OCI-LY3 (cell line): ENCODE measurements around the gene ZNF385A.

Experiments
- H2AFZ ChIP-seq: fragments of 200-600, 300-600 bp; shearing (Covaris generic); 2 replicates; pipeline ENCODE4 v1.6.0; 2014; ENCODE audit warnings: antibody characterized with exemption, low read depth, low read length
- H3K27ac ChIP-seq: fragments of 200-600, 300-600 bp; sonication (generic); 2 replicates; pipeline ENCODE4 v1.5.1; 2014; ENCODE audit warnings: mild to moderate bottlenecking, low read length, moderate library complexity, mixed read lengths
- H3K27me3 ChIP-seq: fragments of 200-600, 300-600 bp; sonication (generic); 2 replicates; pipeline ENCODE4 v1.6.1; 2014; ENCODE audit warnings: low read depth, low read length, mixed read lengths
- H3K36me3 ChIP-seq: fragments of 200-600, 300-600 bp; sonication (generic); replicated peaks from 2 replicates; pipeline ENCODE3; 2014; ENCODE audit warnings: low read depth, low read length, mixed read lengths
- H3K4me1 ChIP-seq: fragments of 300-600, 200-600 bp; sonication (generic); 2 replicates; pipeline ENCODE4 v1.6.1; 2014; ENCODE audit warnings: low read length, mixed read lengths
- H3K4me2 ChIP-seq: fragments of 200-600, 300-600 bp; sonication (generic); 2 replicates; pipeline ENCODE4 v1.6.1; 2014; ENCODE audit warnings: low read length, mixed read lengths
- H3K4me3 ChIP-seq: fragments of 300-600, 200-600 bp; sonication (generic); 2 replicates; pipeline ENCODE4 v1.5.1; 2014; ENCODE audit warnings: antibody characterized with exemption, mild to moderate bottlenecking, low read length, moderate library complexity
- H3K79me2 ChIP-seq: fragments of 300-600, 200-600 bp; shearing (Covaris generic); 2 replicates; pipeline ENCODE4 v1.6.1; 2014; ENCODE audit warnings: mild to moderate bottlenecking, low read length, mixed read lengths
- H3K9ac ChIP-seq: fragments of 300-600, 200-600 bp; shearing (Covaris generic); 2 replicates; pipeline ENCODE4 v1.6.0; 2014; ENCODE audit warnings: mild to moderate bottlenecking, low read length, moderate library complexity
- H3K9me3 ChIP-seq: fragments of 200-600, 300-600 bp; shearing (Covaris generic); 2 replicates; pipeline ENCODE4 v1.6.1; 2014; ENCODE audit warnings: low read length, mixed read lengths; ENCODE audit not compliant: insufficient read depth
- H4K20me1 ChIP-seq: fragments of 200-600, 300-600 bp; sonication (generic); 2 replicates; pipeline ENCODE4 v1.6.1; 2016; ENCODE audit warnings: low read length, mixed read lengths; ENCODE audit not compliant: insufficient read depth
- EZH2phosphoT487 ChIP-seq: fragments of 200-600 bp; shearing (Covaris generic); IDR thresholded peaks from 2 replicates; pipeline ENCODE4 v1.6.1; 2018; ENCODE audit warnings: antibody characterized with exemption, mixed run types, low read depth
- TF ChIP-seq, protein P1 (sequence below): fragments of 200-600, 300-600 bp; sonication (generic); IDR thresholded peaks from 2 replicates; pipeline ENCODE4 v1.5.1; 2014; ENCODE audit warnings: antibody characterized with exemption, low read length, low read depth

Gene ZNF385A

DNA sequence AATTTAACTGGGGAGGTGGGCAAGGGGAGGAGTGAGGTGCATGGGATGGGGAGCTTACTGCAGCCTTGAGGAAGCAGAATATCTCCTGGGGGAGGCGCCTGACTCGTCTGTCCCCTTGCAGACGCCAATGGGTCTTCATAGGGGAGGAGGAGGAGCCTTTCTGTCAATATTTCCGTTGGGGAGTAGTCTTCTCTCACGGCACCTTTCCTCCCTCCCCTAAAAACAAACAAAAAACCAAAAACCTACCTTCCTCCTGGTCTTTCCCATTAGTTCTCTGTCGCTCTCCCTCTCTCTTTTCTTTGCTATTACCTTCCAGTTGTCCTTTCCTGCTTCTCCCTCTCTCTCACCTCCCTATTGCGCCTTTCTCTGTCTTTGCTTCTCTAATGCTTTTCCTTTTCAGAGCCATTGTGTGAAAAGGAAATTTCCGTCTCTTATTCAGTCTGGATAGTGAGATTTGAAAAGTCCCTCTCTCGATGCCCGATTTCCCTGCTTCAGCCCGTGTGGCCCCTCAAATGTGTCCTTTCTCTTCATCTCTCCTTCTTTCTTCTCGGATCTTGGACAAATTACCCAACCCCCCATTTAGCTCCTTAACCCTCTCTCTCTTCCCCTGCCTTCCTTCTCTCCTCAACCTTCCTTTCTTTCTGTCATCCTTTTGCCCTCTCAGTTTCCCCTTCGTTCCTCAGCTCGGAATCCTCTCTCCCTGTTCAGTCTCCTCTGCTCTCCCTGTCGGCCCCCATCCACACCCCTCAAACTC lies 26.2 kb downstream of the ZNF385A start:
- H3K9me3 ChIP-seq = no peaks in the 10 kb centered on the region
- no peaks in the 10 kb centered on the region for H3K79me2 ChIP-seq
- peak overlapping the region; percentile 93 for H3K4me2 ChIP-seq
- H3K4me3 ChIP-seq = peak overlapping the region; percentile 91
- H3K27me3 ChIP-seq = no peaks in the 10 kb centered on the region
- H2AFZ ChIP-seq = peak overlapping the region; percentile 81; the same call in 1 of the 2 replicates
- TF ChIP-seq, protein P1, sequence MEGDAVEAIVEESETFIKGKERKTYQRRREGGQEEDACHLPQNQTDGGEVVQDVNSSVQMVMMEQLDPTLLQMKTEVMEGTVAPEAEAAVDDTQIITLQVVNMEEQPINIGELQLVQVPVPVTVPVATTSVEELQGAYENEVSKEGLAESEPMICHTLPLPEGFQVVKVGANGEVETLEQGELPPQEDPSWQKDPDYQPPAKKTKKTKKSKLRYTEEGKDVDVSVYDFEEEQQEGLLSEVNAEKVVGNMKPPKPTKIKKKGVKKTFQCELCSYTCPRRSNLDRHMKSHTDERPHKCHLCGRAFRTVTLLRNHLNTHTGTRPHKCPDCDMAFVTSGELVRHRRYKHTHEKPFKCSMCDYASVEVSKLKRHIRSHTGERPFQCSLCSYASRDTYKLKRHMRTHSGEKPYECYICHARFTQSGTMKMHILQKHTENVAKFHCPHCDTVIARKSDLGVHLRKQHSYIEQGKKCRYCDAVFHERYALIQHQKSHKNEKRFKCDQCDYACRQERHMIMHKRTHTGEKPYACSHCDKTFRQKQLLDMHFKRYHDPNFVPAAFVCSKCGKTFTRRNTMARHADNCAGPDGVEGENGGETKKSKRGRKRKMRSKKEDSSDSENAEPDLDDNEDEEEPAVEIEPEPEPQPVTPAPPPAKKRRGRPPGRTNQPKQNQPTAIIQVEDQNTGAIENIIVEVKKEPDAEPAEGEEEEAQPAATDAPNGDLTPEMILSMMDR = no peak
- TF ChIP-seq EZH2phosphoT487 = no peak
- H3K36me3 ChIP-seq = no peaks in the 10 kb centered on the region
- peak overlapping the region; percentile 95 for H3K9ac ChIP-seq
- peak overlapping the region; percentile 62 for H3K27ac ChIP-seq
- no peaks in the 10 kb centered on the region for H4K20me1 ChIP-seq
- H3K4me1 ChIP-seq = peaks cover 25% of the 10 kb centered on the region

DNA sequence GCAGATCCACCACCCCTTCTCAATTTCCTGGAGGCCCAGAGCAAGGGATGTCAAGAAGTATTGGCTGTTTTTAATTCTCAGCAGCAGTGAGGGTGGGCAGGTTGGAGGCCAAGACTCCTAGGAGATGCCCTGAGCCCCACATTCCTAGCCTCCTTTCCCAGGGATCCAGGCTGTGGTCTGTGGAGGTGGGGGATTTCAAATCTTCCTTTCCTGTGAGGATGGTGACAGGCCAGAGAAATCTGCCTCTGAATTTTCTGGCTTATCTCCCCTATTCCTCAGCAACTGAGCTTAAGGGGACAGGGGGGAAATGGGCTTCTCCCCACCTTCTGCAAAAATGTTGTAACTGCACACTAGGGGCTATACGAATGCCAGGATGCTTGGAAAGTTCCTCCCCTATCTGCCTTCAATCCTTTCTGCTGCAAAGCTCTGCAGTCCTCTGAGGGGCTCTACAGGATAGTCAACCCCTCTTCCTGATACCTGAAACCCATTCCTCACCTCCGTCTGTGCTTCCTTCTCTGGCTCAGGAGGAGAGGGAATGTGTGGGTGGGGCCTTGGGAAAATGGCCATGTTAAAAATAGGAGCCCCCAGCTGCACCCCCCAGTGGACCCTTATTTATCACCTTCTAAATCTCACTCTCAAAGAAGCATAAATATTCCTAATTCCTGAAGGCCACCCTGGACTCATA lies 26.9 kb downstream of the ZNF385A start:
- Histone ChIP-seq H3K9me3 (no peaks in the 10 kb centered on the region), H3K4me1 (peaks cover 24% of the 10 kb centered on the region), H3K27me3 (no peaks in the 10 kb centered on the region), H2AFZ (no peak overlapping the region), H3K4me2 (peak overlapping the region; percentile 93), H4K20me1 (no peaks in the 10 kb centered on the region), H3K4me3 (peak overlapping the region; percentile 91), H3K27ac (no peak overlapping the region), H3K79me2 (no peaks in the 10 kb centered on the region), H3K9ac (peak overlapping the region; percentile 95), H3K36me3 (no peaks in the 10 kb centered on the region)
- TF ChIP-seq, protein P1 = peak; percentile 14; the same call in 1 of the 2 replicates
- no peak for TF ChIP-seq EZH2phosphoT487

GRCh38 chr12:54356951-54357356 lies 27.6 kb downstream of the ZNF385A start:
- H3K36me3 ChIP-seq = no peaks in the 10 kb centered on the region
- no peak overlapping the region for H3K27ac ChIP-seq
- no peaks in the 10 kb centered on the region for H3K9me3 ChIP-seq
- peaks cover 24% of the 10 kb centered on the region for H3K4me1 ChIP-seq
- no peaks in the 10 kb centered on the region for H3K79me2 ChIP-seq
- H4K20me1 ChIP-seq = no peaks in the 10 kb centered on the region
- H3K4me3 ChIP-seq = no peak overlapping the region
- H3K9ac ChIP-seq = no peak overlapping the region
- no peak overlapping the region for H3K4me2 ChIP-seq
- no peak for TF ChIP-seq EZH2phosphoT487
- TF ChIP-seq, protein P1 = no peak
- H3K27me3 ChIP-seq = no peaks in the 10 kb centered on the region
- H2AFZ ChIP-seq = no peak overlapping the region

DNA sequence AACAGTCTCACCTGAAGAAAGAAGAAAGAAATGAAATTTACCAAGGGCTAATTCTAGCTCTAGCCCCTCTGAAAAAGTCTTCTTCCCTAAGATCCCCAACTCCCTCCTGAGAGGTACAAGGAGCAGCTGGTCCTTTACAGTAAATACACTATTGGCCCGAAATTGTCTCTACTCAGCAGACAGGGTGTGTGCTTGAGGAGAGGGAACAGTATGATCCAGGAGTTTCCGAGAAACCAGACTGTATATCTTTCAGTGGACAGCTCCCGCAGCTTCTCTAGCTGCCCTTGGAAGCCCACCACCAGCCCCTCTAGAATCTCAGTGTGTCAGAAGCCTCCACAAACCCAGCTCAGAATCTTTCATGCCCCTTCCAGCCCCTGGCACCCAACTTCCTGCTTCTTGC lies 28.3 kb downstream of the ZNF385A start:
- Histone ChIP-seq H4K20me1 (no peaks in the 10 kb centered on the region), H3K4me2 (no peak overlapping the region), H3K4me1 (peaks cover 24% of the 10 kb centered on the region), H3K9me3 (no peaks in the 10 kb centered on the region), H3K27ac (no peak overlapping the region), H3K4me3 (no peak overlapping the region), H3K27me3 (no peaks in the 10 kb centered on the region), H3K36me3 (peaks cover 3% of the 10 kb centered on the region), H3K9ac (no peak overlapping the region), H3K79me2 (no peaks in the 10 kb centered on the region), H2AFZ (no peak overlapping the region)
- no peak for TF ChIP-seq EZH2phosphoT487
- TF ChIP-seq, protein P1 = no peak
